H9 (cell line): Measurements from ENCODE around the gene TTLL3. TPM values are rescaled to one million over a fixed set of nuclear protein-coding genes. Genes with fewer than 3 reads are reported as not detected.

Experiments used
- DNase-seq: peaks from one replicate; pipeline ENCODE4 v3.0.0-alpha.2; 2017
- H2AFZ ChIP-seq: one replicate; pipeline ENCODE4 v1.6.1; 2013; ENCODE audit warnings: mild to moderate bottlenecking, low read length, control low read depth, moderate library complexity
- H2AK5ac ChIP-seq: 2 replicates; pipeline ENCODE4 v1.6.1; 2013; ENCODE audit warnings: low read length, control low read depth, mixed read lengths; ENCODE audit not compliant: insufficient read length
- H2BK120ac ChIP-seq: one replicate; pipeline ENCODE4 v1.6.1; 2013; ENCODE audit warnings: low read depth, mild to moderate bottlenecking, low read length, control low read depth, inconsistent platforms; ENCODE audit not compliant: poor library complexity, severe bottlenecking
- H2BK12ac ChIP-seq: 2 replicates; pipeline ENCODE4 v1.6.1; 2013; ENCODE audit warnings: low read length, control low read depth, mixed read lengths, low read depth; ENCODE audit not compliant: insufficient read length
- H2BK15ac ChIP-seq: 2 replicates; pipeline ENCODE4 v1.6.1; 2013; ENCODE audit warnings: low read depth, low read length, control low read depth
- H2BK20ac ChIP-seq: one replicate; pipeline ENCODE4 v1.6.1; 2013; ENCODE audit warnings: low read depth, mild to moderate bottlenecking, low read length, control low read depth, inconsistent platforms; ENCODE audit not compliant: poor library complexity, severe bottlenecking
- H2BK5ac ChIP-seq: 2 replicates; pipeline ENCODE4 v1.6.1; 2013; ENCODE audit warnings: low read length, control low read depth, mixed read lengths; ENCODE audit not compliant: insufficient read length
- H3K14ac ChIP-seq: 2 replicates; pipeline ENCODE4 v1.6.1; 2013; ENCODE audit warnings: low read length, control low read depth; ENCODE audit not compliant: insufficient read depth
- H3K18ac ChIP-seq: 2 replicates; pipeline ENCODE4 v1.6.1; 2013; ENCODE audit warnings: low read depth, mild to moderate bottlenecking, mixed read lengths, low read length, control low read depth; ENCODE audit not compliant: insufficient read length
- H3K23ac ChIP-seq: 2 replicates; pipeline ENCODE4 v1.6.1; 2013; ENCODE audit warnings: low read length, control low read depth, mixed read lengths, low read depth; ENCODE audit not compliant: insufficient read length
- H3K23me2 ChIP-seq: 2 replicates; pipeline ENCODE4 v1.6.1; 2013; ENCODE audit warnings: low read depth, mild to moderate bottlenecking, mixed read lengths, low read length, control low read depth; ENCODE audit not compliant: insufficient read length, poor library complexity, severe bottlenecking
- H3K27ac ChIP-seq: 2 replicates; pipeline ENCODE4 v1.5.1; 2013; ENCODE audit warnings: low read length, control low read depth, mixed read lengths, low read depth; ENCODE audit not compliant: insufficient read length
- H3K27me3 ChIP-seq: 2 replicates; pipeline ENCODE4 v1.6.1; 2013; ENCODE audit warnings: low read length, control low read depth, inconsistent platforms; ENCODE audit not compliant: insufficient read depth
- H3K4ac ChIP-seq: 2 replicates; pipeline ENCODE4 v1.6.1; 2013; ENCODE audit warnings: low read depth, mild to moderate bottlenecking, control low read depth, inconsistent platforms, low read length, moderate library complexity
- H3K4me1 ChIP-seq: 2 replicates; pipeline ENCODE4 v1.6.1; 2013; ENCODE audit warnings: low read length, control low read depth, inconsistent platforms; ENCODE audit not compliant: insufficient read depth
- H3K4me2 ChIP-seq: 2 replicates; pipeline ENCODE4 v1.6.1; 2013; ENCODE audit warnings: low read length, control low read depth, mixed read lengths; ENCODE audit not compliant: insufficient read length, insufficient read depth
- H3K56ac ChIP-seq: 2 replicates; pipeline ENCODE4 v1.6.1; 2013; ENCODE audit warnings: low read depth, mild to moderate bottlenecking, mixed read lengths, low read length, control low read depth; ENCODE audit not compliant: insufficient read length
- H3K79me1 ChIP-seq: 2 replicates; pipeline ENCODE4 v1.6.1; 2013; ENCODE audit warnings: low read depth, mild to moderate bottlenecking, moderate library complexity, low read length, control low read depth, inconsistent platforms; ENCODE audit not compliant: insufficient read depth, poor library complexity, severe bottlenecking
- H3K79me2 ChIP-seq: 2 replicates; pipeline ENCODE4 v1.6.1; 2013; ENCODE audit warnings: low read length, control low read depth, inconsistent platforms; ENCODE audit not compliant: insufficient read depth
- H3K9ac ChIP-seq: 2 replicates; pipeline ENCODE4 v1.6.1; 2013; ENCODE audit warnings: low read length, control low read depth, mixed read lengths; ENCODE audit not compliant: insufficient read length; ENCODE audit errors: extremely low read depth
- H3K9me3 ChIP-seq: one replicate; pipeline ENCODE4 v1.6.1; 2013; ENCODE audit warnings: low read depth, low read length, inconsistent platforms; ENCODE audit not compliant: control insufficient read depth
- H3T11ph ChIP-seq: one replicate; pipeline ENCODE4 v1.6.1; 2013; ENCODE audit warnings: mild to moderate bottlenecking, low read length, control low read depth, inconsistent platforms
- H4K20me1 ChIP-seq: one replicate; pipeline ENCODE4 v1.6.1; 2013; ENCODE audit not compliant: control insufficient read depth, insufficient read length, insufficient read depth
- H4K5ac ChIP-seq: 2 replicates; pipeline ENCODE4 v1.6.1; 2013; ENCODE audit warnings: low read depth, mild to moderate bottlenecking, mixed read lengths, low read length, control low read depth; ENCODE audit not compliant: insufficient read length
- H4K8ac ChIP-seq: replicated peaks from 2 replicates; pipeline ENCODE4 v1.6.1; 2013; ENCODE audit warnings: low read length, control low read depth, mixed read lengths, low read depth; ENCODE audit not compliant: insufficient read length
- H4K91ac ChIP-seq: 2 replicates; pipeline ENCODE4 v1.6.1; 2013; ENCODE audit warnings: low read depth, mild to moderate bottlenecking, moderate library complexity, mixed read lengths, low read length, control low read depth; ENCODE audit not compliant: insufficient read length
- H3K27ac Mint-ChIP-seq, 3 experiments: 2 replicates in 2 of 3; 3 replicates in 1 of 3; pipeline ENCODE4 v1.8.0; 2020 to 2021; ENCODE audit warnings: mixed read lengths in 3 of 3, mild to moderate bottlenecking in 1 of 3, moderate library complexity in 1 of 3
- H3K27me3 Mint-ChIP-seq: 2 replicates; pipeline ENCODE4 v1.8.0; 2021; ENCODE audit warnings: low read depth, mild to moderate bottlenecking, moderate library complexity, mixed read lengths
- H3K36me3 Mint-ChIP-seq, 3 experiments: 2 replicates in 2 of 3; 3 replicates in 1 of 3; pipeline ENCODE4 v1.8.0; 2020 to 2021; ENCODE audit warnings: low read depth in 3 of 3, mixed read lengths in 3 of 3; ENCODE audit not compliant: insufficient read depth in 1 of 3
- H3K4me1 Mint-ChIP-seq, 2 experiments: 2 replicates each; pipeline ENCODE4 v1.8.0; 2020; ENCODE audit warnings: mixed read lengths in 2 of 2
- H3K4me3 Mint-ChIP-seq, 2 experiments: 2 replicates in 1 of 2; 3 replicates in 1 of 2; pipeline ENCODE4 v1.8.0; 2020 to 2021; ENCODE audit warnings: mild to moderate bottlenecking in 2 of 2, mixed read lengths in 2 of 2, moderate library complexity in 1 of 2
- H3K9me3 Mint-ChIP-seq, 2 experiments: 2 replicates in 1 of 2; 3 replicates in 1 of 2; pipeline ENCODE4 v1.8.0; 2020; ENCODE audit warnings: mild to moderate bottlenecking in 2 of 2, mixed read lengths in 2 of 2, moderate library complexity in 1 of 2
- CTCF ChIP-seq: fragments of 200-600 bp; sonication (generic); conservative IDR thresholded peaks from 3 replicates; pipeline ENCODE4 v1.8.0; 2021; ENCODE audit warnings: antibody characterized with exemption, mild to moderate bottlenecking
- WGBS: extraction: QIAGEN DNeasy Blood & Tissue Kit; methylation state at CpG from one replicate; pipeline ENCODE4 v1.1.7; 2013; ENCODE audit warnings: missing lambda C conversion rate, low lambda C conversion rate, mixed read lengths; ENCODE audit not compliant: insufficient read length; ENCODE audit errors: extremely low coverage; 5-methylcytosine and 5-hydroxymethylcytosine counted together
- total RNA-seq: library from RNA; stranded (reverse); gene quantifications from 2 replicates; pipeline ENCODE4 v1.2.1, GENCODE V29; 2021

Gene TTLL3
- total RNA-seq, 1 experiment from 2014 or later: 14.4 TPM

GRCh38 chr3:9818666-9819335 lies 8.7 kb downstream of the TTLL3 start:
- Histone ChIP-seq H3K23ac (no peak overlapping the region), H3K14ac (no peak overlapping the region), H3K23me2 (no peaks in the 10 kb centered on the region), H3T11ph (no peak overlapping the region), H3K4me1 (no peaks in the 10 kb centered on the region), H4K5ac (no peak overlapping the region), H2BK20ac (no peak overlapping the region), H2AK5ac (no peak overlapping the region), H3K27ac (no peak overlapping the region), H3K4ac (no peak overlapping the region), H3K56ac (no peak overlapping the region), H3K79me2 (no peaks in the 10 kb centered on the region), H4K20me1 (no peaks in the 10 kb centered on the region), H3K18ac (no peak overlapping the region), H2AFZ (no peak overlapping the region), H2BK12ac (no peak overlapping the region), H4K91ac (no peak overlapping the region), H3K9ac (no peak overlapping the region), H2BK15ac (no peak overlapping the region), H4K8ac (no peak overlapping the region), H3K27me3 (no peaks in the 10 kb centered on the region), H3K4me2 (no peak overlapping the region), H3K79me1 (no peaks in the 10 kb centered on the region), H2BK5ac (no peak overlapping the region), H3K9me3 (no peaks in the 10 kb centered on the region), H2BK120ac (no peak overlapping the region)
- Mint-ChIP-seq H3K4me3 (no peak overlapping the region; a peak in 1 of 5 replicates), H3K36me3 (no peaks in the 10 kb centered on the region; a peak in 1 of 7 replicates), H3K9me3 (no peaks in the 10 kb centered on the region), H3K27ac (no peak overlapping the region), H3K4me1 (peaks cover 7 to 10% of the 10 kb centered on the region in 2 experiments), H3K27me3 (peaks cover 4% of the 10 kb centered on the region)
- DNase-seq: no peak
- WGBS: no CpG with 5 or more reads among the region's 7 CpGs
- TF ChIP-seq CTCF: no peak
